ENCODE measurements around the gene RABAC1.
A peak's percentile ranks its signal among the peaks of the same experiment; 100 is the strongest.
"Not testable (repeated sequence)": the region's sequence is repeated elsewhere in the genome, so short reads cannot be mapped to it uniquely, and the experiment has no call there.

Gene RABAC1, protein sequence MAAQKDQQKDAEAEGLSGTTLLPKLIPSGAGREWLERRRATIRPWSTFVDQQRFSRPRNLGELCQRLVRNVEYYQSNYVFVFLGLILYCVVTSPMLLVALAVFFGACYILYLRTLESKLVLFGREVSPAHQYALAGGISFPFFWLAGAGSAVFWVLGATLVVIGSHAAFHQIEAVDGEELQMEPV

DNA sequence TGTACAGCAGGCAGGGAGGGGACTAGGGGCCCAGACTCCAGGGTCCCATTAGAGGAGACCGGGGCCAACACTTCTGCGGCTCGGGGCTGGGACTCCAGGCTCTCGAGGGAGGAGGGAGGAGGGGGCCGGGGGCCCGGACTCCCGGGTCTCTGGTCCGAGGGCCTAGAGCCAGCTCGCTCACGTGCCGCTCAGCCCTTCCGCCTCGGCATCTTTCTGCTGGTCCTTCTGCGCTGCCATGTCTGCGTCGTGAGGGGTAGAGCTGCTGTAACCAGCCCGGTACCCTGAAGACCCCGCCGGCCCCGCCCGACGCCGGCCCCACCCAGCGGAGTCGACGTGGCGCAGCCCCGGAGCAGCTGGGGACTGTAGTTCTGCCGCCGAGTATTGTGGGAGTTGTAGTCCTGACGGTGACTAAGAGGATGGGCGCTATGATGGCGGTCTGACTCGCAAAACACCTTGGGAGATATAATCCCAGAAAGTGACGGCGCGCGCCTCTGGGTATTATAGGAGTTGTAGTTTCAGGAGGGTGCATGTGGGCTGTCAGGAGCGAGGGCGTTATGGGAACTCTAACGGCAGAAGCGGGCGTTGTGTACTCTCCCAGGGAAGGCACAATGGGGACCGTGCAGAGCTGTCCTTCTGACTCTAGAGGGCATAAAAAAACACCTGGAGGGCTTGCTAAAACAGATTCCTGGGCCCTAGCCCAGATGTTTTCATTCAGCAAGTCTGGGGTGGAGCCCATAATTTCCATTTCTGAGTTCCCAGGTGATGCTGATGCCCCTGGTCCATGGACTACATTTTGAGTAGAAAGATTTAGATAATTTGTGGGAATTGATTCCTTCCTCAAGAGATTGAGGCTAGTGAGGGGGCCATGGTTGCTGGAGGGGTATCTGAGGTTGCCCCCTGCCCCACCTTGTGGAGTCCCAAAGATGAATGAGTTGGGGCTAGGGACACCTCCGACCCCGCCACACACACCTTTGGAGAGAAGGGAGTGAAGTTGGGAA lies at the start of gene RABAC1:
RABAC1 (minus strand) TSS at position 266 of the 998 bp plus-strand sequence; CDS start at position 237, 29 bp downstream.
- DNase-seq: peak; percentile 85 to 88

DNA sequence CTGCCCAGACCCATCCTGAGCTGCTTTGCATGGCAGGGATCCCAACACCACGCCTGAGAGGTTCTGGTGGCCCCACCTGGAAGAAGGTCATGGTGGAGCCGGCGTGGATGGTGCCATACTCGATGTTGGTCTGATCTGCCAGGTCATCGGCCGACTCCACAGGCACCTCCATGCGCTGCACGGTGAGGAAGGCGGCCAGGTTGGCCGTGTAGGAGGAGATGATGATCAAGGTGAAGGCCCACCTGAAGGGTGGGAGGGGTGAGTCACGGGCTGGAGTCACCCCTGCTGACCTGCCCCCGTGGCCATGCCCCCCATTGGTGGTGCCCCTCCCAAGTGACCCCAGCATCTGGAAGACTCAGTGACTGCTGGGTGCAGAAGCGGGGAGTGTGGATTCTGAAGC lies 47.4 kb upstream of the RABAC1 start:
- DNase-seq: no peak

DNA sequence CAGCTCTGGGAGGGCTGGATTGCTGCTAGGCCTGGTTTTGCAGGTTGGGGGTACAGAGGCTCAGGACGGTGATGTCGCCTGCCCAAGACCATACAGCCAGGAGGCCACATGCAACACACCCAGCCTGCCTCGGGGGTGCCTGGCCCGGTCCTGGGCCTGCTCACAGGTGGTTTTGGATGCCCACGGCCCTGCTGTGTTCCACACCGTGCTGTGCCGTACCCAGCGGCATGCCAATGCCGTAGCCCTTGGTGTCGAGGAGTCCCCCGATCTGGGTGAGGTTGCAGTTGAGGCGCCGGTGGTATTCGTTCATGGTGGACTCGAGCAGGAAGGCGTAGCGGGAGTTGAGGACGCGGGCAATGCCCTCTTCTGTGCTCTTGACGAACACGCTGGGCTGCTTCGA lies 46.4 kb upstream of the RABAC1 start:
- no peak for DNase-seq

DNA sequence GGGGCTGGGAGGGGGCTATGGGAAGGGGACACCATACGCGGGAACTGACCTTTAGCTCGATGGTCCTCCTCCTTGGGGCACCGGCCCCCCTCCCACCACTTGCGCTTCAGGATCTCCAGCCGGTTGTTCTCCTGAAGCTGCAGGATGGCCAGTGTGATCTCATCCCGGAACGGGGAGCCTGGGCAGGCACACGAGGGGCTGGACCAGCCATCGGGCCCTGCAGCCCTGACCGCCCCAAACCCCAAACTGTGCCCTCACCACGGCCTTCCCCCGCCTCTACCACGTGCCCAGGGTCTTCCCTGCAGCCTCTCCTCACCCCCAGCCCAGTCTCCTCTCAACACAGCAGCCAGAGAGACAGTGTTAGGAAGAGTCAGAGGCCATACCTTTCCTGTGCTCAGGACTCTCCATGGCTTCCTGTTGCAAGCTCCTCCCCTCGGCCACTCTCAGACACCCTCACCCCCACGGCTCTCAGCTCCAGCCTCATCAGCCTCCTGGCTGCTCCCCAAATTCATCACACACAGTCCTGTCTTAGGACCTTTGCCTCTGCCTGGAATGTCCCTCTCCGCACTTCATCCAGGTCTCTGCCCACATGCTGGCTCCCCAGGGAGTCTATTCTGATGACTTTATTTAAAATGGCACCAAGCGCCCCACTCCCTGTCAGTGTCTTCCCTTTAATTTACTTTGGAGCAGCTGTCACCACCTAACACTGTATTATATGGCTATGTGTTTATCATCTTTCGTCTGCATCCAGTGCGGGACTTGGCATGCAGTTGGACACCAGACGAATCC lies 44.6 kb upstream of the RABAC1 start:
- DNase-seq: no peak

DNA sequence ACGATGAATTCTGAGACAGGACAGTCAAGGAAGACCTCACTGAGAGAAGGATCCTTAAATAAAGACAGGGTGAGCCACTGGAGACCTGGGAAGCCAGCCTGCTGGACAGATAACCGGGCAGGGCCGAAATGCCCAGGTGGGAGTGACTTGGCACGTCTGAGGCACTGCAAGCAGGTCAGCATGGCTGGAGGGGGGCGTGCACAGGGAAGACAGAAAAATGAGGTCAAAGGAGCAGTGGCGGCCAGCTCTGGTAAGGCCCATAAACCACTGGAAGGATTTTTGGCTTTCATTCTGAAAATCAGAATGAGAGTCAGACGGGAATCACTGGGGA lies 40.7 kb upstream of the RABAC1 start:
- DNase-seq: no peak

DNA sequence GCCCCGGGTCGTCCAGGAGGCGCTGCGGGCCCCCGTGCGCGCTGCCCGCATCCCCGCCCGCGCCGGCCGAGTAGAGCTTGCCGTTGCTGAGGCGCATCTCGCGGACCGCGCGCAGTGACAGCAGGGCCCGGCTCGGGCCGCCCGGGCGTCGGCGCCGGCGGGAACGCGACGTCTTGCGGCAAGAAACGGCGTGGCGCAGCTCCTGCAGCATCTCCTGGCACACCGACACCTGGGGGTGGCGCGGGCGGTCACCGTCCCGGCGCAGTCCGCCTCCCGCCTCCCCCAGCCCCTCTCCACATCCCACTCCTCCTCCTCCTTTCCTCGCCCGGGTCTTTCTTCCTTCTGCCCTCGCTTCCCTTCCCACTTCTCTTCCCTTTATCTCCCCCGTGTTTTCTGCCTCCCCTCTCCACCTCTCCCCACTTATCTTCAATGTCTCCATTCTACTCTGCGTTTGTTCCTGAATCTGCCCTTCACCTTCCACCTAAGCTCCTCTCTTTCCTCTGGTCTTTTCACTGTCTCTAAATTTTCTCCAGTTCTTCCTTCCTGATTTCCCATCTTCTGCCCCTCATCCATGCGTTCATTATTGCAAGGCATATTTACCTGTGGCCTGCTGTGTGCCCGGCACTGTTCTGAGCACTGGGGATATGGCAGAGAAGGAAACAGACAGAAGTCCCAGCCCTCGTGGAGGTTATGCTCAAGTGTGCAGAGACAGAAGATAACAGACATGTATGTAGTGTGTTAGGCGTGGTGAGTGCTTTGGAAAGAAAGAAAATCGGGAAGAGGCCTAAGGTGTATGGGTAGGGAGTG lies 40.2 kb upstream of the RABAC1 start:
- DNase-seq: no peak

DNA sequence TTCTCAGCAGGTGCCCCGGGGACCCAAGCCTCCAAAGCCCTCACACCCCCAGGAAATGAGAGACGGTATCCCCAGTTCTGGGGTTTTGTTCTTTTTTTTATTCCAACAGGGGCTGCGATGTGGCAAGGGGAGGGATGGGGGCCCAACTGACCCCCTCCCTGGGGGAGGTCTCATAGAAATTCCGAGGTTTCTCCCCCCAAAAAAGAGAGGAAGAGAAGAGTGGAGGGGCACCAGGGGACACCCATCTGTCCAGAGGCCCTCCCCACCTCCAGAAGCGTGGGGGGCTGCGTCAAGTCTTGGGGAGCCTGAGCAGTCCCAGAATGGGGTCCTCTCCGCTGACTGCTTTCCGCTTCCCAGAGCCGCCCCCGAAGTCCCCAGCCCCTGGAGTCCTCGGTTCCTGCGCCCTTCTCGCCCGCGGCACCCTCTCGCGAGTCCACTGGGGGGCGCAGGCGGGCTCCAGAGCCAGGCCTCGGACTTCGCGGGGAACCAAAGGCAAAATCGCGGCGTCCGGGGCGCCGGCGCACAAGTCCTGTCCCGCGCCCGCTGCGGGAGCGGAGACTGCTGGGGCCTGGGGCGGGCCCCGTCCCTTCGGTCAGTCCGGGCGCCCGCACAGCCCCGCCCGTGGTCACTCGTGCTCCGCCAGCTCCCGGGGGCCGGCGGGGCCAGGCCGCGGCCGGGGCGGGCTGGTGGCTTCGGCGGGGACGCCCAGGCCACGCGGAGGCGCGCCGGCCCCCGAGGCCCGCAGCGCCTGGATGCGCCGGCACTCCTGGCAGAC lies 39.3 kb upstream of the RABAC1 start:
- peak in 1 of 2 experiments; percentile 37 for DNase-seq

DNA sequence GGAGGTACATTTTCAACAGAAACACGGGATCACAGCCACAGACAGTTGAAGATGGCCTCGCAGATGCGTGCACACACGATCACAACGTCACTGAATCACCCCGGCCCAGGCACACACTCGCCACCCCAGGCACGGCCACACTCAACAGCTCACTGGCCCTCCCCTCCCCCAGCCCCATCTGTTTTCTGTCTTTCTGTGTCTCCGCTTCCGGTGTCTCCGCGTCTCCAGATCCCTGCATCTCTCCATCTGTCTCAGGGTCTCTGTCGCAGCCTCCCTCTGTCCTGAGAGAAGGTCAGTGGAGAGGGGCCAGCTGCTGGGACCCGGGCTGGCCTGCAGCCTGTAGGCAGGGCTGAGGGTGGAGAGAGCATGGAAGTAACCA lies 38.7 kb upstream of the RABAC1 start:
- no peak for DNase-seq

DNA sequence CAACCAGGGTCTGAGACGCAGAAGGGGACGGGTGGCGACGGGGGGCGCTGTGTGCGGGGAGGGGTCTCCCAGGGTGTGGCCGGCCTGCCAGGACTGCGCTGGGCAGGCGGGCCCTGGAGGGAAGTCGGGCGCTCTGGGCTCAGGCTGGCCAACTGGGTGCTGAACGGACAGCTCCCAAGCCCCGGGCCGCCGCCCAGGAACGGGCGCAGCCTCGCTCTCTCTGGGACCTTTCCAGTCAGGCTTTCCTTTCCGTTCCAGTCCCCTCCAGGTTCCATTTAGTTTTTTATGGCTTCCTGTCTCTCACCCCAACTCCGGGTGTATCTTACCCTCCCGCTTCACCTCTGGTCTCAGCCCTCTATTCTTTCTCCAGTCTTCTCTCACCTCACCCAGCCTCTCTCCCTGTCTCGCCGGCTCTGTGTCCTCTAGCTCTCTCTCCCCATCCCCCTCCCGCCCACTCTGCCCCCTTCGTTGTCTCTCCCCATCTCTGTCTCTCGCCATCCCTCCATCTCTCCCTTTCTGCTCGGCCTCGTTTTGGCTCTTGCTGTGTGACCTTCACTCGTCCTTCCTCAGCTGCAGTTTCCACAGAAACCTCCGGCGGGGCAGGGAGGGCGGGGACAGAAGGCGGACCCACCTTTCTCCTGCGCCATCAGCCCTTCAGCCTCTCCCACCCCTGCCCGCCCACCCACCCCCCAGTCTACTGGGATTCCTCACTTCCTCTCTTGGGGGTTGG lies 38.2 kb upstream of the RABAC1 start:
- peak in 1 of 2 experiments; percentile 36 for DNase-seq

DNA sequence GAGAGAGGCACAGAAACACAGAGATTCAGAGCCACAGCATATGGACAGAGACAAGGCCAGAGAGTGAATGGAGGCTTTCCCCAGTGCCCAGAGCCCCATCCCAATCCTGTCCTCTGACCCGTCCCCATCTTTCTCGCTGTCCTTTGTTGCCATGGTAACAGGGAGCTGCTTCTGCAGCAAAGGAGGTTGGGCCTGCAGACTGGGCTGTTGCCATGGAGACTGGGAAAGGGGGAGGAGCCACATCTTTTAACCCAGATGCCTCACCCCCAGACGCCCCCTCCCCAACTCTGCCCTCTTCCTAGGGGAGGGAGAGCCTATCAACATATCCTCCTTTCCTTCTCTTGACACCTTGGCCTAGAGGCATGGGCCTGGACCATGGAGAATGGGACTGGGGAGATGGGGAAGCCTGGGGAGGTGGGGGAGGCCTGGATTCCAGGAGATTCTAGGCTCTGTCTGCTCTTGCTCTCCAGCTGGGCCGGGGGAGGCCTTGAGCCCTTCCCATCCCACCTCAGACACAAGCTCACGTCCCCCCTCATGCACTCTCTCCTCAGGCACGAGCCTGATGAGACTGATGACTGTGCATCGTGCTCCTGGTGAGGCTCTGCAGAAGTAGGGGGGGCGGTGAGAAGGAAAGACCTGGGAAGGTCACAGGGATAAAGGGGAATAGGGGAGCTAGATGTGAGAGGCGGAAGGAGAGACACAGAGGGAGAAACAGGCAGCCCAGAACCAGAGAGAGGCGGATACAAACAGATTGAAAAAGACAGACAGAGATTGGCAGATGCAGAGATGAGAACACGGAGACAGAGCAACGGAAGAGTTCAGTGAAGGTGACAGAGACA lies 37.1 kb upstream of the RABAC1 start:
- DNase-seq: no peak

DNA sequence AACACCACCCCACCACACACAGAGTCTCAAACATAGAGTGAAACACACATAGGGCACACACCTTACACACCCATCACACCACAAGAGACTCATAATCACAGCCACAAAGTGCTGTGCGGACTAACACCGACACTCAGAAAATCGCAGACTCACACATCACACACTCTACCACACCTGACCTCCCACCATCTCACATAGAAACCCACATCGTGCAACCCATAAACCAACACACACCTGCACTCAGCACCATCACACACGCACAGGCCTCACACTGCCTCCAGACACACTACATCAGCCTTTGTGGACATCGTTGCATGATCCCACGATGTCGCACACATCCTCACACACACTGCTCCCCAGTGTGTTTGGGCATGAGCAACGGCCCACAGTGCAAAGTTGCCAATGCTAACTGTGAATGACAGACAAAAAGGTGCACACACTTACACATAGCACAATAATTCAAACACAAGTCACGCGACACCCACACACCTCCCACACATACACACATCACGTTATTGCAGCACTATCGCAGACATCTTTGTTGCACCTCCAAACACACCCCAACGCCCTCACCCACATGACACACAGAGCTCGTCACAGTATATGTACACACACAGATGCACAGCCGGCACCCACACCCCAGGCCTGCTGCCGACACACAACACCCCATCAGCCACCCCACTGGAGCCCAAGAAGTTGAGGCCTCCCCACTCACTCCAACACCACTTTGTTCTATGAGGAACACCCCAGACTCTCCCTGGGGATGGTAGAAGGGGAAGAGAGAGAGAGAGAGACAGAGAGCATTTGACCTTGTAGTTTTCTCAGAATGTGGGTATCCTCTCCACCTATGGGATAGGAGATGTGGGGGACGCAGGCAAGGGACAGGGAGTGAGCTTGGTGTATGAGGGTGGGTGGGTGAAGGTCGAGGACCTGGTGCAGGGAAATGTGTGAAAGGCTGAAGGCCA lies 36.2 kb upstream of the RABAC1 start:
- DNase-seq: no peak

DNA sequence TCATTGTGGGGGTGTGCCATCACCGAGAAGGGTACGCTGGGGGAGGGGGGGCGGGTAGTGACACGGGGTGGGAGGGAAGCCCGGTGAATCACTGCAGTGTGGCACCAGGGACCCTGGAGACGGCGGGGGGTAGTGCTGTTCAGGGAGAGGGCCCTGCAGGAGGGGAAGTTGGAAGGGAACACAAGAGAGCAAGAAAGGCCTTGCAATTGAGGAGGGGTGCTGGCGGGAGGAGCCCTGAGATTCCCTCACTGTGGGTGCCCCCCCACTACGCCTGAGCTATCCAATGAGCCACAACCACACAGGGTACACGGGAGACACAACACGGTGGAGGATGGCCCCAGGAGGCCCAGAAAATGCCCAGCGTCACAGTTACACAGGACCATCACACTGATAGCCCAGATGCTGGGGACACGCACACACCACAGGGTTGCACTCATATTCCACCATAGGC lies 35.4 kb upstream of the RABAC1 start:
- DNase-seq: peak in 1 of 2 experiments; percentile 50

DNA sequence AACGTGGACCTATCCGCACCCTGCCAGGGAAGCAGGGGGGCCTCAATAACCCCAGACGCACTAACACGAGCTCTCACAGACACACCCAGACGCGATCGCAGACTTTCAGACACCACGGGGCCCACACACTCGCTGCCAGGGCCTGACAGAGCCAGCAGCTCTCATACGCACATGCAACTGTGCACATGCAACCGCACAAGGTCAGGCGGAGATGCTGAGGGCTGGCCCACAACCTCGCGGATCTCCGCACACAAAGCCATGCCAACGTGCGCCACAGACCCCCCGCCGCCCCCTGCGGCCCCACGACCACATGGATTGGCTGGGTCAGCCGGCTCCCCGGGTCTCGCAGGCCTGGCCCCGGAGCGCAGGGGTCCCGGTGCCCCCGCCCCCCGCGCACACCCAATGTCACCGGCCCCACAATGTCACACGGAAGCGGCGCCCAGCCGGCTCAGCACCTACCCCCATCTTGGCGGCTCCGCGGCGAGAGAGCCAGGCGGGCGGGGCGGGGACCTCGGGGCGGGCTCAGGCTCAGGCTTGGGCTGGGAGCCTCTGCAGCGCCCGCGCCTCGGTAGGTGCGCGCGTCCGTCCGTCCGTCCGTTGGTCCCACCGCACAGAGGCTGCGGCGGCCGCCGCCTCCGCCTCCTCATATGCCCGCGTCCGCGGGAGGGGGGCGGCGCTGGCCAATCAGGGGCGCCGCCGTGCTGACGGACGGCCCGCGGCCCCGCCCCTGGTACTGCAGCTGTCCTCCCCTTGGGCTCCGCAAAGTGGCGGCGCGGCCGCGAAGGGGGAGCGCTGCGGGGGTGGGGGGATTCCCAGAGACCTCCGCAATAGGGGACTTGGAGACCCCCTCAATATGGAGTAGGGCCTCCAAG lies 34.7 kb upstream of the RABAC1 start, which contains the start of gene ATP1A3:
ATP1A3 (minus strand) TSS at position 619 of the 872 bp plus-strand sequence; CDS start at position 465, 154 bp downstream.
- peak; percentile 60 to 63 for DNase-seq

DNA sequence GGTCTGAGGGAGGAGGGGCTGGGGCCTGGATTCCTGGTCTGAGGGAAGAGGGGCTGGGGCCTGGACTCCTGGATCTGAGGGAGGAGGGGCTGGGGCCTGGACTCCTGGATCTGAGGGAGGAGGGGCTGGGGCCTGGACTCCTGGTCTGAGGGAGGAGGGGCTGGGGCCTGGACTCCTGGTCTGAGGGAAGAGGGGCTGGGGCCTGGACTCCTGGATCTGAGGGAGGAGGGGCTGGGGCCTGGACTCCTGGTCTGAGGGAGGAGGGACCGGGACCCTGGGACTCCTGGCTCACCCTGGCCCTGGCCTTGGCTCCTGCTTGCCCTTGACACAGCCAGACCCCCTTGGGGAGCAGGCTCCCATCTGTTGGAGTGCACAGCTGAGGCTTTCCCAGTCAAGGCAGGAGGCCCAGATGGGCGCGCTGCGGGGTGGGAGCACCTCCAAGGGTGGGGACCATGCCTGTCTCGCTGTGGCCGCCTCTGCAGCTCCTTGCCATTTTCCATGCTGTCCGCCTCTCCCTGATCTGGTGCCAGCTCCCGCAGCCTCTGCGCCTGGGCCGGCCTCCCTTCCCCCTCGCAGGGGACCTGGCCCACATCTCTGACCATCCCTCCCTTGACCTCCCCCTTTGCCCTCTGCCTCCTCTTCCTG lies 32.9 kb upstream of the RABAC1 start:
- not testable (repeated sequence) for DNase-seq

DNA sequence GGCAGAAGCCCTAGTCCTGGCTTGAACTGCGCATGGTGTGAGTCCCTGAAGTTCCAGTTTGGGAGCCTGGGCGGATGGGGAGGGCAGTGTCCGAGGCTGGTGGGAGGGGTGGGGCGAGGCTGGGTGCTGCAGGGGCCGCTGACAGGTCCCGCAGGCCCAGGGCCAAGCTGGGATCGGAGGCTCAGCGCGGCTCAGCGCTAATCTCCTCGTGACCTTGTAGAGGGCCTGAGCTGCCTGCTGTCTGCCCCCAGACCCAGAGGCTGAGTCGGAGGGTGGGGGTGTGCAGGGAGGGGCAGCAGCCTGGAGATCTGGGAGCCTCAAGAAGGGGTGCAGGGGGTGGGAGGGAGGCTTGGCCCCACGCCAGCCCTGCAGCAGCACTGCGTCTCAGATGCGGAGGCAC lies 31.9 kb upstream of the RABAC1 start:
- DNase-seq: no peak

DNA sequence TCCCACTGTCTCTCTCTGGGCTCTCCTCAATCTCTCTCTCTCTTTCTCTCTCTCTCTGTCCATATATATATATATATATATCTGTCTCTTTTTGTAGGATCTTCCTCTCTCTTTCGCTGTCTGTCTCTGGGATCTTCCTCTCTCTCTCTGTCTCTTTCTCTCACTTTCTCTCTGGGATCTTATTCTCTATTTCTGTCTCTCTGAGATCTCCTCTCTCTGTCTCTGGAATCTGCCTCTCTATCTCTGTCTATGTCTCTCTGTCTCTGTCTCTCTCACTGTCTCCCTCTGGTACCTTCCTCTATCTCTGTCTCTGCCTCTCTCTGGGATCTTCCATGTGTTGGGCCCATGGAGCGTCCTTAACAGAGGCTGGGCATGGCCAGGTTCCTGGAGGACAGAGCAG lies 31.5 kb upstream of the RABAC1 start:
- no peak for DNase-seq

DNA sequence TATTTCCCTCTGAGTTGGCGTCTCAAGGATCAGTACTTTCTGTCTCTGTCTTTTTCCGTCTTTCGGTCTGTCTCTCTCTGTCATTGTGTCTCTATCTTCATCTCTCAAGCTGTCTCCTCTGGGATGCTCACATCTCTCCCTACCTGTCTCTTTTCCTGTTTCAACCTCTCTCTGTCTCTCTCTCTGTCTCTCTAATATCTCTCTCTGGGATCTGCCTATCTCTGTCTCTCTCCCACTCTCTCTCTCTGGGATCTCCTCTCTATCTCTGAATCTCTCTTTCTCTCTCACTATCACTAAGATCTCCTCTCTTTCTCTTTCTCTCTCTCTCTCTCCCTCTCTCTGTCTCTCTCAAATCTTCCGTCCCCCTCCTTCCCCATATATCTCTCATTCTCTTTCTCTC lies 30.9 kb upstream of the RABAC1 start:
- no peak for DNase-seq

All from stimulated activated CD4-positive, alpha-beta T cell treated with anti-CD3 and anti-CD28 coated beads, Interleukin-4, amount 100 ng/mL, for 4 hours (primary cell).